ENCODE measurements around the gene ZNRF3. TPM values are rescaled to one million over a fixed set of nuclear protein-coding genes. Genes with fewer than 3 reads are reported as not detected.

ZNRF3 gene
- total and polyA plus RNA-seq, 5 donors, result 4.0 to 9.4 (median 8.4) TPM

- intact Hi-C loops (cut with DNase I), result no loop called here
- ATAC-seq (no peak), DNase-seq (no peak)
- WGBS, result 83% methylated on average over 4 of the region's 4 CpGs
- Histone ChIP-seq H3K4me1 (ENCODE audit: control insufficient read depth, insufficient read depth, low read length) (peaks cover 7% of the 10 kb centered on the region), H3K27ac (ENCODE audit: low read length) (no peak overlapping the region), H3K27me3 (ENCODE audit: control insufficient read depth, insufficient read depth) (no peaks in the 10 kb centered on the region), H3K9me3 (ENCODE audit: control insufficient read depth, low read length) (no peaks in the 10 kb centered on the region), H3K4me3 (ENCODE audit: low read length) (no peak overlapping the region)
Measured at GRCh38 chr22:28898233-28898629, 14.9 kb downstream of the ZNRF3 start.

GRCh38 chr22:28899199-28899853 lies 16.0 kb downstream of the ZNRF3 start:
- Histone ChIP-seq H3K4me1 (ENCODE audit: control insufficient read depth, insufficient read depth, low read length) (peaks cover 6% of the 10 kb centered on the region), H3K9me3 (ENCODE audit: control insufficient read depth, low read length) (no peaks in the 10 kb centered on the region), H3K27ac (ENCODE audit: low read length) (no peak overlapping the region), H3K4me3 (ENCODE audit: low read length) (no peak overlapping the region), H3K27me3 (ENCODE audit: control insufficient read depth, insufficient read depth) (no peaks in the 10 kb centered on the region)
- DNase-seq (no peak), ATAC-seq (no peak)
- intact Hi-C loops (cut with DNase I), result no loop called here
- 75% methylated on average over 9 of the region's 9 CpGs for WGBS

- Histone ChIP-seq H3K27me3 (ENCODE audit: control insufficient read depth, insufficient read depth) (no peaks in the 10 kb centered on the region), H3K27ac (ENCODE audit: low read length) (no peak overlapping the region), H3K4me3 (ENCODE audit: low read length) (no peak overlapping the region), H3K9me3 (ENCODE audit: control insufficient read depth, low read length) (no peaks in the 10 kb centered on the region), H3K4me1 (ENCODE audit: control insufficient read depth, insufficient read depth, low read length) (peaks cover 4% of the 10 kb centered on the region)
- intact Hi-C loops (cut with DNase I), result no loop called here
- DNase-seq (no peak), ATAC-seq (no peak)
- WGBS, result 86% methylated on average over 4 of the region's 4 CpGs
Measured at GRCh38 chr22:28900379-28900925, 17.1 kb downstream of the ZNRF3 start.

GRCh38 chr22:28902490-28902889 lies 19.1 kb downstream of the ZNRF3 start:
- intact Hi-C loops (cut with DNase I), result no loop called here
- no peak for ATAC-seq

GRCh38 chr22:28903080-28903479 lies 19.7 kb downstream of the ZNRF3 start:
- Histone ChIP-seq H3K4me3 (ENCODE audit: low read length) (no peak overlapping the region), H3K27ac (ENCODE audit: low read length) (peak overlapping the region; percentile 7), H3K27me3 (ENCODE audit: control insufficient read depth, insufficient read depth) (no peaks in the 10 kb centered on the region), H3K4me1 (ENCODE audit: control insufficient read depth, insufficient read depth, low read length) (peaks cover 11% of the 10 kb centered on the region), H3K9me3 (ENCODE audit: control insufficient read depth, low read length) (no peaks in the 10 kb centered on the region)
- WGBS, result 51% methylated on average over 11 of the region's 11 CpGs
- intact Hi-C loops (cut with DNase I), result no loop called here
- ATAC-seq (peak; percentile 76 to 85), DNase-seq (peak; percentile 61 to 88 (median 81))

More at GRCh38 chr22:28902490-28902889, 19.1 kb downstream of the ZNRF3 start:
- no peaks in the 10 kb centered on the region for H3K9me3 ChIP-seq (ENCODE audit: control insufficient read depth, low read length)
- WGBS, result 81% methylated on average over 3 of the region's 3 CpGs
- H3K4me3 ChIP-seq (ENCODE audit: low read length), result no peak overlapping the region
- H3K4me1 ChIP-seq (ENCODE audit: control insufficient read depth, insufficient read depth, low read length), result peaks cover 11% of the 10 kb centered on the region
- DNase-seq, result no peak
- H3K27me3 ChIP-seq (ENCODE audit: control insufficient read depth, insufficient read depth), result no peaks in the 10 kb centered on the region
- H3K27ac ChIP-seq (ENCODE audit: low read length), result no peak overlapping the region

- peak in 2 of 3 donors; percentile 43 to 80 for DNase-seq
- Histone ChIP-seq H3K4me3 (ENCODE audit: low read length) (no peak overlapping the region), H3K27ac (ENCODE audit: low read length) (peak overlapping the region; percentile 76), H3K4me1 (ENCODE audit: control insufficient read depth, insufficient read depth, low read length) (peaks cover 12% of the 10 kb centered on the region), H3K9me3 (ENCODE audit: control insufficient read depth, low read length) (no peaks in the 10 kb centered on the region), H3K27me3 (ENCODE audit: control insufficient read depth, insufficient read depth) (no peaks in the 10 kb centered on the region)
- WGBS, result 50% methylated on average over 6 of the region's 6 CpGs
- intact Hi-C loops (cut with DNase I), result no loop called here
- peak; percentile 78 to 81 for ATAC-seq
Measured at GRCh38 chr22:28903729-28904128, 20.4 kb downstream of the ZNRF3 start.

GRCh38 chr22:28904211-28904896 lies 21.0 kb downstream of the ZNRF3 start:
- WGBS, result 39% methylated on average over 7 of the region's 7 CpGs
- peak overlapping the region; percentile 80 for H3K27ac ChIP-seq (ENCODE audit: low read length)
- intact Hi-C loops (cut with DNase I), result no loop called here
- H3K9me3 ChIP-seq (ENCODE audit: control insufficient read depth, low read length), result no peaks in the 10 kb centered on the region
- peak in 1 of 2 donors; percentile 22 for ATAC-seq
- H3K27me3 ChIP-seq (ENCODE audit: control insufficient read depth, insufficient read depth), result no peaks in the 10 kb centered on the region
- H3K4me1 ChIP-seq (ENCODE audit: control insufficient read depth, insufficient read depth, low read length), result peaks cover 13% of the 10 kb centered on the region
- no peak overlapping the region for H3K4me3 ChIP-seq (ENCODE audit: low read length)
- DNase-seq, result no peak

GRCh38 chr22:28905256-28905832 lies 22.0 kb downstream of the ZNRF3 start:
- Histone ChIP-seq H3K4me3 (ENCODE audit: low read length) (no peak overlapping the region), H3K4me1 (ENCODE audit: control insufficient read depth, insufficient read depth, low read length) (peaks cover 11% of the 10 kb centered on the region), H3K27me3 (ENCODE audit: control insufficient read depth, insufficient read depth) (no peaks in the 10 kb centered on the region), H3K27ac (ENCODE audit: low read length) (peak overlapping the region; percentile 80), H3K9me3 (ENCODE audit: control insufficient read depth, low read length) (no peaks in the 10 kb centered on the region)
- DNase-seq (no peak), ATAC-seq (no peak)
- intact Hi-C loops (cut with DNase I), result no loop called here

- no peak for ATAC-seq
Measured at GRCh38 chr22:28906312-28906711, 22.9 kb downstream of the ZNRF3 start.

GRCh38 chr22:28907311-28908008 lies 24.1 kb downstream of the ZNRF3 start:
- H3K4me1 ChIP-seq (ENCODE audit: control insufficient read depth, insufficient read depth, low read length), result peaks cover 22% of the 10 kb centered on the region
- no peak overlapping the region for H3K27ac ChIP-seq (ENCODE audit: low read length)
- DNase-seq (no peak), ATAC-seq (no peak)
- no peaks in the 10 kb centered on the region for H3K27me3 ChIP-seq (ENCODE audit: control insufficient read depth, insufficient read depth)
- H3K9me3 ChIP-seq (ENCODE audit: control insufficient read depth, low read length), result no peaks in the 10 kb centered on the region
- intact Hi-C loops (cut with DNase I), result no loop called here
- 82% methylated on average over 5 of the region's 5 CpGs for WGBS
- H3K4me3 ChIP-seq (ENCODE audit: low read length), result no peak overlapping the region

More at GRCh38 chr22:28906312-28906711, 22.9 kb downstream of the ZNRF3 start:
- no peak for DNase-seq
- H3K9me3 ChIP-seq (ENCODE audit: control insufficient read depth, low read length), result no peaks in the 10 kb centered on the region
- peaks cover 19% of the 10 kb centered on the region for H3K4me1 ChIP-seq (ENCODE audit: control insufficient read depth, insufficient read depth, low read length)
- intact Hi-C loops (cut with DNase I), result no loop called here
- WGBS, result 97% methylated on average over 2 of the region's 2 CpGs
- peak overlapping the region; percentile 22 for H3K27ac ChIP-seq (ENCODE audit: low read length)
- no peaks in the 10 kb centered on the region for H3K27me3 ChIP-seq (ENCODE audit: control insufficient read depth, insufficient read depth)
- H3K4me3 ChIP-seq (ENCODE audit: low read length), result no peak overlapping the region

All from right cardiac atrium (tissue), 5 donors.